ENCODE data around the gene ORC1. TPM values are rescaled to one million over a fixed set of nuclear protein-coding genes. Genes with fewer than 3 reads are reported as not detected.

Gene ORC1
- total RNA-seq, 1 experiment from 2014 or later = 14.3 TPM

DNA sequence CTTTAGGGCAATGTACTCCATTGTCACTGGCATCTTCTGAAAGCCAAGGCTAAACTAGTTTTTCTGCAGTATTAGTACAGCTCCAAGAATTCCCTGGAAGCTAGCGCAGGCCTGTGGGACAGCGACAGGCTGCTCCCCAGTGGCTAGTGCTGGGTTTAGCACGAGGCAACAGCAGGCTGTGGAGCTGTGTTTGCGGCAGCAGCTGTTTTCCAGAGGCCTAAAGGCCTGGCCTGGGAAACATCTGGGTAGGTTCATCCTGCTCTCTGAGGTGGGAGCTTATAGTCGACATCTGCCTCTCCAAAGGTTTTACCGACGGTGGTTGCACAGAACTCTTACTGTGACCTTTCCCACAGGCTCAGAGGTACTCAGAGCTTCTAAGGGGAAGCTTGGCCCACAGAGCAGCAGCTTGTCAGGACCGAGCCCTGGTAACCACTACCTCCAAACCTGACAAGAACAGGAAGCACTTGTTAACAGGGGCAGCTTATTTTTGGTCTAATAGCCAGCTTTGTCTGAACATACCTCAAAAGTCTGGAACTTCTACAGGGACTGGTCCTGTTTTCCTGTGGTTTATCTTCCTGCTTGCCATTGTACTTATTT lies 55.4 kb downstream of the ORC1 start:
- no peaks in the 10 kb centered on the region for H3K4me1 ChIP-seq (ENCODE audit: control insufficient read depth, insufficient read depth, low read length)
- peak; percentile 88 for ATAC-seq
- in situ Hi-C loops (cut with HindIII; ENCODE audit: low pct_unique_long_range_greater_than_20kb, low sequenced_read_pairs) = no loop called here
- no peak overlapping the region for H3K27ac ChIP-seq (ENCODE audit: low read length)
- no TSS peak for BruUV-seq (replicated peaks)
- H3K4me3 ChIP-seq (ENCODE audit: low read depth in 2 of 2, low read length in 2 of 2) = no peak overlapping the region
- H3K9me3 ChIP-seq (ENCODE audit: control insufficient read depth, insufficient read depth, low read depth, low read length) = no peaks in the 10 kb centered on the region
- ChIA-PET CTCF (interaction anchor here (0.5 to 0.6 kb wide), 3 partner anchors 21 to 205 kb away, joined by 3 read pairs; no protein-coding TSS in a partner anchor), POLR2A (no interaction called here)
- 0 out of 2 replicates have a peak, but pooled peaks cover 3% of the 10 kb centered on the region for H3K36me3 ChIP-seq (ENCODE audit: control insufficient read depth, insufficient read depth, low read length)
- intact Hi-C loops (cut with micrococcal nuclease; ENCODE audit: unreplicated experiment) = no loop called here
- no peaks in the 10 kb centered on the region for H3K27me3 ChIP-seq (ENCODE audit: control insufficient read depth, insufficient read depth, low read length)
- no peak for DNase-seq (ENCODE audit: low read depth, low spot score)
- TF ChIP-seq POLR2AphosphoS5 (IDR thresholded peaks at IDR 0.05; ENCODE audit: low read depth, low read length) (no peak), SIN3A (IDR thresholded peaks at IDR 0.05; ENCODE audit: borderline replicate concordance, insufficient read depth, low read depth, low read length) (no peak), TCF7L2 (IDR thresholded peaks at IDR 0.05; ENCODE audit: low read depth, low read length) (no peak)
- TF ChIP-seq, protein P1, sequence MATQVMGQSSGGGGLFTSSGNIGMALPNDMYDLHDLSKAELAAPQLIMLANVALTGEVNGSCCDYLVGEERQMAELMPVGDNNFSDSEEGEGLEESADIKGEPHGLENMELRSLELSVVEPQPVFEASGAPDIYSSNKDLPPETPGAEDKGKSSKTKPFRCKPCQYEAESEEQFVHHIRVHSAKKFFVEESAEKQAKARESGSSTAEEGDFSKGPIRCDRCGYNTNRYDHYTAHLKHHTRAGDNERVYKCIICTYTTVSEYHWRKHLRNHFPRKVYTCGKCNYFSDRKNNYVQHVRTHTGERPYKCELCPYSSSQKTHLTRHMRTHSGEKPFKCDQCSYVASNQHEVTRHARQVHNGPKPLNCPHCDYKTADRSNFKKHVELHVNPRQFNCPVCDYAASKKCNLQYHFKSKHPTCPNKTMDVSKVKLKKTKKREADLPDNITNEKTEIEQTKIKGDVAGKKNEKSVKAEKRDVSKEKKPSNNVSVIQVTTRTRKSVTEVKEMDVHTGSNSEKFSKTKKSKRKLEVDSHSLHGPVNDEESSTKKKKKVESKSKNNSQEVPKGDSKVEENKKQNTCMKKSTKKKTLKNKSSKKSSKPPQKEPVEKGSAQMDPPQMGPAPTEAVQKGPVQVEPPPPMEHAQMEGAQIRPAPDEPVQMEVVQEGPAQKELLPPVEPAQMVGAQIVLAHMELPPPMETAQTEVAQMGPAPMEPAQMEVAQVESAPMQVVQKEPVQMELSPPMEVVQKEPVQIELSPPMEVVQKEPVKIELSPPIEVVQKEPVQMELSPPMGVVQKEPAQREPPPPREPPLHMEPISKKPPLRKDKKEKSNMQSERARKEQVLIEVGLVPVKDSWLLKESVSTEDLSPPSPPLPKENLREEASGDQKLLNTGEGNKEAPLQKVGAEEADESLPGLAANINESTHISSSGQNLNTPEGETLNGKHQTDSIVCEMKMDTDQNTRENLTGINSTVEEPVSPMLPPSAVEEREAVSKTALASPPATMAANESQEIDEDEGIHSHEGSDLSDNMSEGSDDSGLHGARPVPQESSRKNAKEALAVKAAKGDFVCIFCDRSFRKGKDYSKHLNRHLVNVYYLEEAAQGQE (IDR thresholded peaks at IDR 0.05; ENCODE audit: insufficient read depth in 1 of 2, low read depth in 2 of 2, low read length in 1 of 2) = no peak
- TF ChIP-seq, protein P2, sequence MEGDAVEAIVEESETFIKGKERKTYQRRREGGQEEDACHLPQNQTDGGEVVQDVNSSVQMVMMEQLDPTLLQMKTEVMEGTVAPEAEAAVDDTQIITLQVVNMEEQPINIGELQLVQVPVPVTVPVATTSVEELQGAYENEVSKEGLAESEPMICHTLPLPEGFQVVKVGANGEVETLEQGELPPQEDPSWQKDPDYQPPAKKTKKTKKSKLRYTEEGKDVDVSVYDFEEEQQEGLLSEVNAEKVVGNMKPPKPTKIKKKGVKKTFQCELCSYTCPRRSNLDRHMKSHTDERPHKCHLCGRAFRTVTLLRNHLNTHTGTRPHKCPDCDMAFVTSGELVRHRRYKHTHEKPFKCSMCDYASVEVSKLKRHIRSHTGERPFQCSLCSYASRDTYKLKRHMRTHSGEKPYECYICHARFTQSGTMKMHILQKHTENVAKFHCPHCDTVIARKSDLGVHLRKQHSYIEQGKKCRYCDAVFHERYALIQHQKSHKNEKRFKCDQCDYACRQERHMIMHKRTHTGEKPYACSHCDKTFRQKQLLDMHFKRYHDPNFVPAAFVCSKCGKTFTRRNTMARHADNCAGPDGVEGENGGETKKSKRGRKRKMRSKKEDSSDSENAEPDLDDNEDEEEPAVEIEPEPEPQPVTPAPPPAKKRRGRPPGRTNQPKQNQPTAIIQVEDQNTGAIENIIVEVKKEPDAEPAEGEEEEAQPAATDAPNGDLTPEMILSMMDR (IDR thresholded peaks at IDR 0.05) = no peak

DNA sequence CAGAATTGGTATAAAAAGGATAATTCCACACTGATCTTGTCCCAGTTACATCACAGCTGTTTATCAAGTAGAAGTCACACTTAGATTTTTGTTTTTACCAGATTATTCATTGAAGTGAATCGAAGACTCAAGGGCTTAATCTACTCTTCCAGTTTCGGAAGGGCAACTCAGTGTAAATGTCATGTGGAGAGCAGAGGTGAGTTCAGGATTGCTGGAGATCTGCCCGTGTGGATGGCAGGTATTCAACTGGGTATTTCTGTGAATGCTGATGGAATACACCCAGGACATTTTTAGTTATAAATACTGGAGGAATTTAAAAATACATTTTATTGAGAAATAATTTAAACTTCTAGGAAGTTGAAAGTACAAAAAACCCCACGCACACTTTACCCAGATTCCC lies 57.6 kb downstream of the ORC1 start:
- in situ Hi-C loops (cut with HindIII; ENCODE audit: low pct_unique_long_range_greater_than_20kb, low sequenced_read_pairs) = no loop called here
- intact Hi-C loops (cut with micrococcal nuclease; ENCODE audit: unreplicated experiment) = no loop called here
- Histone ChIP-seq H3K9me3 (ENCODE audit: control insufficient read depth, insufficient read depth, low read depth, low read length) (no peaks in the 10 kb centered on the region), H3K4me3 (ENCODE audit: low read depth in 2 of 2, low read length in 2 of 2) (no peak overlapping the region), H3K27ac (ENCODE audit: low read length) (no peak overlapping the region), H3K4me1 (ENCODE audit: control insufficient read depth, insufficient read depth, low read length) (no peaks in the 10 kb centered on the region), H3K36me3 (ENCODE audit: control insufficient read depth, insufficient read depth, low read length) (no peaks in the 10 kb centered on the region), H3K27me3 (ENCODE audit: control insufficient read depth, insufficient read depth, low read length) (no peaks in the 10 kb centered on the region)
- no TSS peak for BruUV-seq (replicated peaks)
- TF ChIP-seq POLR2AphosphoS5 (IDR thresholded peaks at IDR 0.05; ENCODE audit: low read depth, low read length) (no peak), SIN3A (IDR thresholded peaks at IDR 0.05; ENCODE audit: borderline replicate concordance, insufficient read depth, low read depth, low read length) (no peak), TCF7L2 (IDR thresholded peaks at IDR 0.05; ENCODE audit: low read depth, low read length) (no peak)
- TF ChIP-seq, protein P2 (IDR thresholded peaks at IDR 0.05) = no peak
- TF ChIP-seq, protein P1 (IDR thresholded peaks at IDR 0.05; ENCODE audit: insufficient read depth in 1 of 2, low read depth in 2 of 2, low read length in 1 of 2) = no peak
- DNase-seq (ENCODE audit: low read depth, low spot score) (no peak), ATAC-seq (no peak)
- POLR2A ChIA-PET = no interaction called here
- CTCF ChIA-PET = no interaction called here

All from Panc1 (cell line).